ENCODE results near the gene CFAP61. TPM values are rescaled to one million over a fixed set of nuclear protein-coding genes. Genes with fewer than 3 reads are reported as not detected.

The CFAP61 gene
- total and polyA plus RNA-seq, 2 experiments from 2014 or later = 0.21 TPM; not detected in 1

GRCh38 chr20:20210327-20210726, 158.0 kb downstream of the CFAP61 start (continued):
- TF ChIP-seq REST (IDR thresholded peaks at IDR 0.05; ENCODE audit: unreplicated experiment) = no peak
- TF ChIP-seq ZNF114 (CRISPR knock-in tag; IDR thresholded peaks at IDR 0.05) = no peak
- TF ChIP-seq CTCF (conservative IDR thresholded peaks at IDR 0.05; ENCODE audit: low read depth in 2 of 2) = no peak

GRCh38 chr20:20210943-20211273, 158.6 kb downstream of the CFAP61 start:
- no peak overlapping the region for H3K4me2 ChIP-seq
- H3K79me2 ChIP-seq (replicated peaks; ENCODE audit: insufficient read depth) = no peaks in the 10 kb centered on the region
- peaks cover 34% of the 10 kb centered on the region for H3K4me1 Mint-ChIP-seq
- H3F3A ChIP-seq (replicated peaks; ENCODE audit: low read depth) = no peaks in the 10 kb centered on the region
- no peak overlapping the region for H3K4me3 Mint-ChIP-seq
- H3K27ac ChIP-seq (ENCODE audit: low read depth) = no peak overlapping the region
- H3K27me3 ChIP-seq (ENCODE audit: insufficient read depth) = no peaks in the 10 kb centered on the region
- no peaks in the 10 kb centered on the region for H3K36me3 Mint-ChIP-seq (ENCODE audit: low read depth)
- ATAC-seq = no peak
- peaks cover 2% of the 10 kb centered on the region for H3K27me3 Mint-ChIP-seq (ENCODE audit: insufficient read depth, low read depth, poor library complexity)
- peaks cover 10% of the 10 kb centered on the region for H3K4me1 ChIP-seq (ENCODE audit: insufficient read depth)
- no peak for DNase-seq (ENCODE audit: low spot score)
- no peaks in the 10 kb centered on the region for H3K36me3 ChIP-seq (ENCODE audit: insufficient read depth)
- H3K4me3 ChIP-seq = no peak overlapping the region
- no peak overlapping the region for H3K27ac Mint-ChIP-seq
- no peaks in the 10 kb centered on the region for H3K9me3 Mint-ChIP-seq
- no peaks in the 10 kb centered on the region for H4K20me1 ChIP-seq (replicated peaks; ENCODE audit: insufficient read depth)
- H3K9me2 ChIP-seq (ENCODE audit: insufficient read depth) = no peaks in the 10 kb centered on the region
- no peak overlapping the region for H2AFZ ChIP-seq
- TF ChIP-seq CTCF (conservative IDR thresholded peaks at IDR 0.05; ENCODE audit: low read depth in 2 of 2) = no peak
- no peak for TF ChIP-seq EZH2phosphoT487 (IDR thresholded peaks at IDR 0.05; ENCODE audit: unreplicated experiment)
- TF ChIP-seq STAT1 (IDR thresholded peaks at IDR 0.05; ENCODE audit: unreplicated experiment) = no peak
- no peak for TF ChIP-seq ETS1 (IDR thresholded peaks at IDR 0.05)
- TF ChIP-seq ZNF114 (CRISPR knock-in tag; IDR thresholded peaks at IDR 0.05) = no peak
- TF ChIP-seq NANOG (IDR thresholded peaks at IDR 0.05; ENCODE audit: borderline replicate concordance) = no peak
- TF ChIP-seq ZNF331 (CRISPR knock-in tag; IDR thresholded peaks at IDR 0.05; ENCODE audit: low read depth) = no peak
- TF ChIP-seq POLR2AphosphoS5 (IDR thresholded peaks at IDR 0.05; ENCODE audit: low read depth) = no peak
- TF ChIP-seq REST (IDR thresholded peaks at IDR 0.05; ENCODE audit: unreplicated experiment) = no peak

Measured in GM23338 (cell line).